ES-I3 (cell line): ENCODE data around the gene TOR1A.

ENCODE experiments used
- H3K36me3 ChIP-seq: 2 replicates; pipeline ENCODE4 v1.6.1; 2013; ENCODE audit warnings: mild to moderate bottlenecking, low read length, control low read depth, moderate library complexity; ENCODE audit not compliant: insufficient read depth
- H3K4me1 ChIP-seq: 2 replicates; pipeline ENCODE4 v1.6.1; 2013; ENCODE audit warnings: mild to moderate bottlenecking, control low read depth, low read length; ENCODE audit not compliant: insufficient read depth
- H3K9ac ChIP-seq: 2 replicates; pipeline ENCODE4 v1.6.1; 2013; ENCODE audit warnings: low read depth, mild to moderate bottlenecking, low read length, moderate library complexity
- H3K9me3 ChIP-seq: 2 replicates; pipeline ENCODE4 v1.6.1; 2013; ENCODE audit warnings: mild to moderate bottlenecking, low read length, moderate library complexity; ENCODE audit not compliant: control insufficient read depth, insufficient read depth

Gene TOR1A

DNA sequence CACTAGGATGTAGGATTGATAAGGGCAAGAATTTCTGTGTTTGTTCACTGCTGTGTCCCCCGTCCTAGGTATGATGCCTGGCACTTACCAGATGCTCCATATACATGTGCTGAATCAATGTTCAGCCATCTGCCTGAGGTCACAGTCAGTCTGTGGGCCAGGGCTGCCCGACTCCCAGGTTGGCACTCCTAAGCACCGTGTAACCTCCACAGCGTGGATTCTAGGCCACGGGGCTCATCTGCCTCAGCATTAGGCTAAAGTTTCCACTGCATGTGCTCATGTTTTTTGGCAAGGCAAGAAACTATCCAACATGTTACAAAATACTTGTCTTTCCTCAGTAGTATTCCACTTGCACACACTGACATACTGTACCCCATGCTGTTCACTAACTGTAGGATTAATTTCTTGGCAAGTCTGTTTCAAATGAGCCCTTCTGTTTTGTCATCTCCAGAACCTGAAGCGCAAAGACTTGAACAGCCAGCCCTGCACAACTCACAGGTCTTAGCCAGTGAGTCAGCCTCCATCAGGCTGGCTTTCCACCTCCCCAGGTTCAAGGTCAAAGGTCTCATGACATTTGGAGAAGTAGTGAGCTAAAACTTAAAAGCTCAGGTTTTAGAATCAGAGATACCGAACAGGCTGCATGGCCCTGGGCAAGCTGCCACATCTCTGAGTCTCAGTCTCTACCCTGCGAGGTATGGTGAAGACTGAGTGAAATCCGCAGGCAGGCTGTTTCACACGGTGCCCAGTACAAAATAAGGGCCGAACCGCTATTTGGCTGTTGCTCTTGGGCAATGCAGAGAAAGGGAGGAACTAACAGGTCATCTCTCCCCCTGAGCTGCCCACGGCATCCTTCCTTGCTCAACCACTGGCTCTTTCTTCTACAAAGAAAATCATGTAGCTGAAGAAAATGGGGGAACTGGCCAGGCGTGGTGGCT is 7.2 kb downstream of the TOR1A start:
- Histone ChIP-seq H3K9me3 (no peaks in the 10 kb centered on the region), H3K36me3 (peaks cover 16% of the 10 kb centered on the region), H3K9ac (no peak overlapping the region), H3K4me1 (no peaks in the 10 kb centered on the region)

DNA sequence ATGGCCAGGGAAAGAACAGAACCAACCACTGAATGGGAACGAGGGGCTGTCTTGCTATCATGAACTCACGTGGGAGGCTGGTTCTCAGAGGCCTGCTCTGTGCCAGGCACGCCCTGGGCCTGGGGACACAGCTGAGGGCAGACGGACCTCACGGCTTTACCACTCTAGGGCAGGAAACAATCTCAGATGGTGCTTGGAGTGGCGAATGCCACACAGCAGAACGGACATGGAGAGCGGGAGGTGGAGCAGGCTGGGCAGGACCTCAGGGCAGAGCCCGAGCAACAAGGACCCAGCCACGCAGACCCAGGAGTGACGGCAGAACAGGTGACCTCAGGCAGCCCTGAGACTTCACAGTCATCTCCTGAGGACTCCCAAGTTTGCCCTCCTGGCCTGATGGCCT is 8.7 kb downstream of the TOR1A start:
- Histone ChIP-seq H3K4me1 (no peaks in the 10 kb centered on the region), H3K9ac (no peak overlapping the region), H3K9me3 (no peaks in the 10 kb centered on the region), H3K36me3 (peaks cover 16% of the 10 kb centered on the region)

DNA sequence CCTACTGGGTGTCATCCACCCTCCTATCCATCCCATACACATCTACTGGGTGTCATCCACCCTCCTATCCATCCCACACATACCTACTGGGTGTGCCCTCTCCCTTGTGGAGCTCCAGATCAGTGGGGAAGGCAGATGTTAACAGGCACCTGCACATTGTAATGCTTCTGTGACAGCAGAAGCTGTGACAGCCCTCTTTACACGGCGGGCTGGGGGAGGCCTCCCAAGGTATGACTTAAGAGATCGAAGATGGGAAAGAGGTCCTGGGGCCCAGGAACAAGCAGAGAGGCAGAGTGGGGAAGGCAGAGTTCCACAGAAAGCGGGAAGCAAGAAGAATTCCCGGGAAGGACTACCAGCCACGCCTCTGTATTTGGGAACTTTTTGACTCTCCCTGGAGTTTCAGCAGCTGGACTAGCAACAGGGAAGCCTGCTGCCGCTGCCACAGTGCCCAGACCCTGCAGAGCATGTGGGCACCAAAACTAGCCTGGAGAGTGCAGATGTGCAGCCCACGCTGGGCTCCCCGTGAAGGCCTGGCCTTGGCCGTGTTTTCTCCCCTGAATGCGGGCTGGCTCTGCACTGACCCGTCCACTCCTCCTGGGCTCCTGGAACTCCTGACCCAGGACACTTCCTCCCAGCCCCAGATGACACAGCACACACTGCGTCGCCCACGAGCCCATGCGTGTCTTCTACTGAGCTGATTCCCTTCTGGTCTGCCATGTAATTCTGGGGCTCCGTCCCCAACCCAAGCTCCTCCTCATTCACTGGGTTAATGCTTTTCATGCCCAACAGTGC is 9.3 kb downstream of the TOR1A start:
- Histone ChIP-seq H3K36me3 (peaks cover 18% of the 10 kb centered on the region), H3K4me1 (no peaks in the 10 kb centered on the region), H3K9me3 (no peaks in the 10 kb centered on the region), H3K9ac (no peak overlapping the region)

DNA sequence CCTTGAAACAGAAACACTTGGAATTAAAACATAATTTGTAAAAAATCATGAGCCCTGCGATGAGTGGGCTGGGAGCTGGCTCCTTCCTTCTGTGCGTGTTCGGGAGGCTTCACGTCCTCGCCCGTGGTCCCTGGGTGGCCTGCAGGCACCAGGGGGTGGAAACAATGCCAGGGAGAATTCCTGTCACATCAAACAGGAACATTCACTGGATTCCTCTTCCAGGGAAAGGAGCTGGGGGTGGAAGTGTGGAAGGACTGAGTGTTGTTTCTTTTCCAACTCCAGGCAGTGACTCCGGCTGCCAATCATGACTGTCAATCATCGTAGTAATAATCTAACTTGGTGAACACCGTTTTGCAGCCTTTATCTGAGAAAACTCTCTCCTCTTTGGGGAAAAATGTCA is 10.3 kb downstream of the TOR1A start:
- H3K9ac ChIP-seq: no peak overlapping the region
- H3K4me1 ChIP-seq: no peaks in the 10 kb centered on the region
- peaks cover 15% of the 10 kb centered on the region for H3K36me3 ChIP-seq
- H3K9me3 ChIP-seq: no peaks in the 10 kb centered on the region

DNA sequence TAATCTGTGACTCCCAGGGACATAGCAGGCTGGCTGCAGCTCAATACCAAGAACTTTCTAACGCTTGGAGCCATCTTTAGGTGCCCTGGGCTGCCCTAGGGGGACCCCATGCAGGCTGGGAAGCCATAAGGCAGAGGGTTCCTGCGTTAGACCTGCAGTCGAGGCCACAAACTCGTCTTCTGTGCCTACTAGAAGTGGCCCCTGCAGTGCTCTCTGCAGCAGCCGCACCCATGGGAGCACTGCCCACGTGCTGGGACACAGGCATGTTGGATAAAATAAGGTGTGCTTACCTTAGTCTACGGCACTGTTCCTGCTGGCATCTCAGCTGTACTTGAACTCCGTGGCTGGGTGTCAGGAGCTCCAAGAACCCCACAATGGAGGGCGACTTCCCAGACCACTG is 11.6 kb downstream of the TOR1A start:
- Histone ChIP-seq H3K9me3 (no peaks in the 10 kb centered on the region), H3K36me3 (peaks cover 8% of the 10 kb centered on the region), H3K9ac (no peak overlapping the region), H3K4me1 (no peaks in the 10 kb centered on the region)

DNA sequence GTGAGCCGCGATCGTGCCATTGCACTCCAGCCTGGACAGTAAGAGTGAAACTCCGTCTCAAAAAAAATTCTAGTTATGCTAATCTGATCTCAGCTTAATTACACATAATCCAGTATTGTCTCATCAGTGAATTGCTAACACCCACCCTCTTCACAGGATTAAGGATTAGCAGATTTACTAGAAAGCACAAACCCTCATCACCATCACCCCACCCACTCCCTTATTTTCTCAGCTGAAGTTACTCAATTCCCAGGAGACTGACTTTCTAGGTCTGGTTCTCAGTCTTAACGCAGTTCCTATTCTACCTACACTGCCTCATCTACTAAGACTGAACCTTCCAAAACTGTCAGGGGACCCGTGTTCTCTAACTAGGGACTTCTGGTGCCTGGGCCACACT is 12.0 kb downstream of the TOR1A start:
- Histone ChIP-seq H3K36me3 (peaks cover 8% of the 10 kb centered on the region), H3K9me3 (no peaks in the 10 kb centered on the region), H3K9ac (no peak overlapping the region), H3K4me1 (no peaks in the 10 kb centered on the region)

DNA sequence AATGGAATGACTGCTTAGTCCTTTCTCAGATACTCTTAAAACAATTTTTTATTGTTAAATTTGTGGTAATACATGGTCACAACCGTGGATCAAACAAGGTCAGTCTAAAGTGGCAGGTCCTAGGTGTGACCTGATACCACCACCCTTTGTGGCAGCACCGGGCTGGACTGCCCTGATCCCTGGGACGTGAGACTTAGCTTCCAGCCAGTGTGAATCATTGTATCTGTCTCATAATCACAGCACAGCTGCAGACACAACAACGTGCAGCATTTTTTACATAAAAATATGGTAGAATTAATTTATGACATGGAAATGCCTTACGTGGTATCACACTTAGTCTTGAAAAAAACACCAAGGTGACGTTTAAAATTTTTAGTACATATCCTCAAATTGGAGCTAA is 13.1 kb downstream of the TOR1A start:
- H3K4me1 ChIP-seq: no peaks in the 10 kb centered on the region
- no peaks in the 10 kb centered on the region for H3K9me3 ChIP-seq
- no peak overlapping the region for H3K9ac ChIP-seq
- H3K36me3 ChIP-seq: peaks cover 8% of the 10 kb centered on the region

DNA sequence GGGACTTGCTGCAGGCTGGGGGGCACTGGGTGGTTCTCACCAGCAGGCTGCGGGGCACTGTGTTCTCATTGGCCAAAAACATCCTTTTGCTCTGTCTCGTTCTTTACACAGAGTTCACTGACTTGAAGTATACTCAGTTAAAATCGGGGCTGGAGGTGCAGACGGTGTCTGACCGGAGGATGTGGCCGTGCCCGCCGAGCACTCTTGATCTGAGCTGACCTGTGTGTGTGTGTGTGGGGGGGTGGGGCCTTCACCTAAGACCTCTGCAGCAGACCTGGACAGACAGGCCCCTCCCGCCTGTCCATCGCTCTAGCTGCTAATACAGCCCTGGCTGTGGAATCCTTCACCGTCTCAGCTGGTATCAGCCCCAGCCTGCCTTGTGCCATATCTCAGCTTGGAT is 13.8 kb downstream of the TOR1A start:
- Histone ChIP-seq H3K36me3 (peaks cover 4% of the 10 kb centered on the region), H3K4me1 (no peaks in the 10 kb centered on the region), H3K9ac (no peak overlapping the region)

DNA sequence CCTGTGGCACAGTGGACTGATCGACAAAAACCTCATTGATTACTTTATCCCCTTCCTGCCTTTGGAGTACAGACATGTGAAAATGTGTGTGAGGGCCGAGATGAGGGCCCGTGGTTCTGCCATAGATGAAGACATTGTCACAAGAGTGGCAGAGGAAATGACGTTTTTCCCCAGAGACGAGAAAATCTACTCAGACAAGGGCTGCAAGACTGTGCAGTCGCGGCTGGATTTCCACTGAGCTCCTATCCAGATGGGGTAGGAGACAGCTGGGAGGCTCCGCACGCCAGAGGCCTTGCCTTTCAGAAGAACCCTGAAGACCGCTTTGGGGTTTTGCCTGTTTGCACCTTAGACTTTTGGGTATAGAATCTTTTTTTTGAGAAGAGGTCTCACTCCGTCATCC is 14.6 kb downstream of the TOR1A start:
- peaks cover 2% of the 10 kb centered on the region for H3K36me3 ChIP-seq
- no peaks in the 10 kb centered on the region for H3K4me1 ChIP-seq
- no peak overlapping the region for H3K9ac ChIP-seq
- no peaks in the 10 kb centered on the region for H3K9me3 ChIP-seq

More for the DNA sequence above, 13.8 kb downstream of the TOR1A start:
- H3K9me3 ChIP-seq: no peaks in the 10 kb centered on the region

DNA sequence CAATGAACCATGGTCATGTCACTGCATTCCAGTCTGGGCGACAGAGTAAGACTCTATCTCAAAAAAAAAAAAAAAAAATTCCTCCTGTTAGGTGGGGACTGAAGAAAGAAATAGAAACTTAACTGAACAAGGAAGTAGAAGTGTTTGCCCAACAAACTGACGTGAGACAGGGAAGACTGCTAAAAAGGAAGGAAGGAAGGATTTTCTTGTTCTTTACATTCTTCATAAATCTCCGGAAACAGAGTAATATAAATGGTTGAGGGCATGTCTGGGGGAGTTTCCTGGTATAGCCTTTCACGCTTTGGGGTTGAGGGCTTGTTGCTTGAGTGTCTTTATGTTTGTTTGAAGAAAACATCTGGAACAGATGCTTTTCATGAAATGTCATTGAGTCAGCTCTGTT is 17.9 kb downstream of the TOR1A start:
- peaks cover 2% of the 10 kb centered on the region for H3K36me3 ChIP-seq
- no peaks in the 10 kb centered on the region; the same call in 1 of the 2 replicates for H3K4me1 ChIP-seq
- no peak overlapping the region for H3K9ac ChIP-seq
- H3K9me3 ChIP-seq: no peaks in the 10 kb centered on the region

DNA sequence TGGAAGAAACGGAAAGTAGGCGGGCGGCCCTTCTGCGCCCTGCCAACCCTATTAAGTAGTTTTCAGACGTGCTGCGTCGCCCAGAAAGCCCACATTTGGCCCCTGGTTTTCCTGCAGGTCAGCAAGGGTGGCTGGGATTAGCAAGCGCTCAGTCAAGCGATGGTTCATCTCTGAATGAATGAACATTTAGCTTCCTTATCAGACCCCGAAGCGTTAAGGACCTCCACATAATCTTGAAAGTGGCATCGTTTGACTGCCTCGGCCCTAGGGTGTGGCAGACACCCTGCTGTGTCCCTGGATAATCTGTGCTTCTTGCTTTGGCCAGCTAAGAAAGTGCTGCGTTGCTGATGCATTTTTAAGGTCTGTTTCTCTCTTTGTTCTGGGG is 20.3 kb downstream of the TOR1A start:
- no peaks in the 10 kb centered on the region; the same call in 1 of the 2 replicates for H3K4me1 ChIP-seq
- no peaks in the 10 kb centered on the region for H3K36me3 ChIP-seq
- H3K9me3 ChIP-seq: no peaks in the 10 kb centered on the region
- H3K9ac ChIP-seq: peak overlapping the region; percentile 87

DNA sequence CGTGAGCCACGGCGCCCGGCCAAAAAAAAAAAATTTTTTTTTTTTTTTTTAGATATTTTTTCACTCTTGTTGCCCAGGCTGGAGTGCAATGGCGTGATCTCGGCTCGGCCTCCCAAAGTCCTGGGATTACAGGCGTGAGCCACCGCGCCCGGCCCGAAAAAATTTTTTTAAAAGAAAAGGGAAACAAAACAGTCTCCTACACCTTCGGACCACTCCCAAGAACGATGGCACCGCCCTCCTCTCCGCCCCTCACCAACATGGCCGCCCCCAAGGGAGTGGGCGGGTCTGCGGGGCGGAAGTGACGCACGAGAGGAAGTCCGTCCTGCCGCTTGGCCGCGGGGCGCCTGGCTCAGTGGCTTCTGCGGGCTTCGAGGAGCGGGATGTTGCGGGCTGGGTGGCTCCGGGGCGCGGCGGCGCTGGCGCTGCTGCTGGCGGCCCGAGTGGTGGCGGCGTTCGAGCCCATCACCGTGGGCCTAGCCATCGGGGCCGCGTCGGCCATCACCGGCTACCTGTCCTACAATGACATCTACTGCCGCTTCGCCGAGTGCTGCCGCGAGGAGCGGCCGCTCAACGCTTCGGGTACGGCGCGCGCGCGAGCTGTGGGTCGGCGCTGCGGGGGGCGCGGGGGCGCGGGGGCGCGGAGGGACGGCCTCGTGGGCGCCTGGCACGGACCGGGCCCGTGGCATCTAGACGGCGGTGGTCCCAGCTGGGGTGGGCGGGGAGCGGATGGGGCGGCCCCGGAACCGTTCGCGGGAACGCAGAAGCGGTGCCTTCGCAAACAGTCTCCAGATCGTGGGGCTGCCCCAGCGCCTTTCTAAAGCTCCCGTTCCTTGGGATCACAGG is 20.9 kb downstream of the TOR1A start, which contains the start of gene TOR1B:
TSS of gene TOR1B (plus strand) at position 352 of the 843 bp plus-strand sequence. CDS start at position 381, 29 bp downstream.
- Histone ChIP-seq H3K36me3 (no peaks in the 10 kb centered on the region), H3K9ac (peak within 1 kb of the TSS; percentile 87), H3K4me1 (no peaks in the 10 kb centered on the region; the same call in 1 of the 2 replicates), H3K9me3 (no peaks in the 10 kb centered on the region)

DNA sequence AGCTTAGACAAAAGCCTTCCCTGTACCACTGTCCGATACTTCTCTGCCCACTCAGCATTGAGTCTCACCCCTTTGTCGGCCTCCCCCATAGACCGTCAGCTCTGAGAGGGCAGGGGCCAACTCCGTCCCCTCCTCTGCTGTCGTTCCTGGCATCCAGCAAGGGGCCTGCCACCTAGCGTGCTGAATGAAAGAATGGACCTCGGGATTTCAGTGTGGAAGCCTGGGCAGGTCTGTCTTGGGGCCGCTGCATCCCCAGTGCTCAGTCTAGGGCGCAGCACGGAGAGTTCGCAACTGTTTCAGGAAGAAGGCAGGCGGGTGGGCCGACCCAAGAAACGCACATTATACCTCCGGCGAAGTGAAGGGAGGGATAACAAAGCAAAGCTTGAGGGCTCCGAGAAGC is 22.4 kb downstream of the TOR1A start:
- H3K9ac ChIP-seq: no peak overlapping the region
- H3K4me1 ChIP-seq: no peaks in the 10 kb centered on the region; the same call in 1 of the 2 replicates
- H3K36me3 ChIP-seq: no peaks in the 10 kb centered on the region
- H3K9me3 ChIP-seq: no peaks in the 10 kb centered on the region

DNA sequence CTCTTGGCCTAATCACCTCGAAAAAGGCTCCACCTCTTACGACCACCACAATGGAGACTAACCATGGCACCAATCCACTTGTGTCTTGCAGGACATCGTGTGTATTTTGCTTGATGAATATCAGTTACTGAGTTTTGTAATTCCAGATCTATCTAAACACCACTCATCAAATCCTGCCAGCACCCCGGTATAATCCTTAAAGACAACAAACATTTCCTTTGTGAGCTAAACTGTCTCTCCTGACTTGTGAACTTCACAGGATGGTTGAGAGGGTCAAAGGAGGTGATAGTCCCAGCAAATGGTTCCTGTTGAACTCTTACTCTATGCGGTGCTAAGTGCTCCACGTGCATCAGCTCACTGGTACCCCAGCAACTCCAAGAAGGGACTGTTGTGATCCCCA is 25.0 kb downstream of the TOR1A start:
- H3K36me3 ChIP-seq: no peaks in the 10 kb centered on the region
- H3K4me1 ChIP-seq: no peaks in the 10 kb centered on the region; the same call in 1 of the 2 replicates
- H3K9me3 ChIP-seq: no peaks in the 10 kb centered on the region
- H3K9ac ChIP-seq: no peak overlapping the region
